ENCODE results near the gene RNF215.

DNA sequence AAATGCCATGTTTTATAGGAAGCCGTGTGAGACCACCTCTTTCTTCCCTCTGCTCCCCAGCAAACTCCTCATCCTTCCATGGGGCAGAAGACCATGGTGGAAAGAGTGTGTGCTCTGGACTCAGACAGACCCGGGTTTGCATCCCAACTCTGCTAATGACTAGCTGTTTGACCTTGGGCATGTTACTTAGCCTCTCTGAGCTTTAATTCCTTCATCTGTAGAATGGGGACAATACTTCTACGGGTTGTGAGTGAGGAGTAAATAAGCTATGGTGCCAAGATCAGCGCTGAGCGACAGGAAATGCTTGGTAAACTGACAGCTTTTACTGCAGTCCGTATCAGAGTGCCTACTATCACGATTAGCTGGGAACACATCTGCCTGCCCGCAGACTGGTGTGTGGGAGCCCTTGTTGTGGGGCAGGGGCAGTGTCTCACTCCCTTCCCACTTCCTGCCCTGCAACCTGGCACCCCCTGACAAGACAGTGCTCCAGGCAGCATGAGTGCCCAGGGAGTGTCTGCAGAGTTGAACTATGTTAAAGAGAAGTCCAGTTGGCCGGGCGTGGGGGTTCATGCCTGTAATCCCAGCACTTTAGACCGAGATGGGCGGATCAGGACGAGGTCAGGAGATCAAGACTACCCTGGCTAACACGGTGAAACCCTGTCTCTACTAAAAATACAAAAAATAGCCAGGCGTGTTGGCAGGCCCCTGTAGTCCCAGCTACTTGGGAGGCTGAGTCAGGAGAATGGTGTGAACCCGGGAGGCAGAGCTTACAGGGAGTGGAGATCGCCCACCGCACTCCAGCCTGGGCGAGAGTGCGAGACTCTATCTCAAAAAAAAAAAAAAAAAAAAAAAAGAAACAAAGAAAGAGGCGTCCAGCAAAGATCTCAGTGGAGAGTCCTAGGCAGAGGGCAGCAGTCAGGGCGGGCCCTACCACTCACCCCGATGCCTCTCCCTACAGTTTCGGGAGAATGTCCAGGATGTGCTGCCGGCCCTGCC, 11.8 kb upstream of the RNF215 start:
- TF ChIP-seq, protein P1, sequence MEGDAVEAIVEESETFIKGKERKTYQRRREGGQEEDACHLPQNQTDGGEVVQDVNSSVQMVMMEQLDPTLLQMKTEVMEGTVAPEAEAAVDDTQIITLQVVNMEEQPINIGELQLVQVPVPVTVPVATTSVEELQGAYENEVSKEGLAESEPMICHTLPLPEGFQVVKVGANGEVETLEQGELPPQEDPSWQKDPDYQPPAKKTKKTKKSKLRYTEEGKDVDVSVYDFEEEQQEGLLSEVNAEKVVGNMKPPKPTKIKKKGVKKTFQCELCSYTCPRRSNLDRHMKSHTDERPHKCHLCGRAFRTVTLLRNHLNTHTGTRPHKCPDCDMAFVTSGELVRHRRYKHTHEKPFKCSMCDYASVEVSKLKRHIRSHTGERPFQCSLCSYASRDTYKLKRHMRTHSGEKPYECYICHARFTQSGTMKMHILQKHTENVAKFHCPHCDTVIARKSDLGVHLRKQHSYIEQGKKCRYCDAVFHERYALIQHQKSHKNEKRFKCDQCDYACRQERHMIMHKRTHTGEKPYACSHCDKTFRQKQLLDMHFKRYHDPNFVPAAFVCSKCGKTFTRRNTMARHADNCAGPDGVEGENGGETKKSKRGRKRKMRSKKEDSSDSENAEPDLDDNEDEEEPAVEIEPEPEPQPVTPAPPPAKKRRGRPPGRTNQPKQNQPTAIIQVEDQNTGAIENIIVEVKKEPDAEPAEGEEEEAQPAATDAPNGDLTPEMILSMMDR (IDR thresholded peaks at IDR 0.05; ENCODE audit: low read length), result no peak
- TF ChIP-seq EZH2phosphoT487 (IDR thresholded peaks at IDR 0.05; ENCODE audit: low read length), result no peak
